NCI-H2196 (cell line): ENCODE measurements around the gene HINT3.
"Not testable (repeated sequence)": the region's sequence is repeated elsewhere in the genome, so short reads cannot be mapped to it uniquely, and the experiment has no call there.

Experiments used
- DNase-seq: peaks from one replicate; lab custom pipeline; 2025; ENCODE audit not compliant: unreplicated experiment; lab: John Stamatoyannopoulos, UW

HINT3 gene

DNA sequence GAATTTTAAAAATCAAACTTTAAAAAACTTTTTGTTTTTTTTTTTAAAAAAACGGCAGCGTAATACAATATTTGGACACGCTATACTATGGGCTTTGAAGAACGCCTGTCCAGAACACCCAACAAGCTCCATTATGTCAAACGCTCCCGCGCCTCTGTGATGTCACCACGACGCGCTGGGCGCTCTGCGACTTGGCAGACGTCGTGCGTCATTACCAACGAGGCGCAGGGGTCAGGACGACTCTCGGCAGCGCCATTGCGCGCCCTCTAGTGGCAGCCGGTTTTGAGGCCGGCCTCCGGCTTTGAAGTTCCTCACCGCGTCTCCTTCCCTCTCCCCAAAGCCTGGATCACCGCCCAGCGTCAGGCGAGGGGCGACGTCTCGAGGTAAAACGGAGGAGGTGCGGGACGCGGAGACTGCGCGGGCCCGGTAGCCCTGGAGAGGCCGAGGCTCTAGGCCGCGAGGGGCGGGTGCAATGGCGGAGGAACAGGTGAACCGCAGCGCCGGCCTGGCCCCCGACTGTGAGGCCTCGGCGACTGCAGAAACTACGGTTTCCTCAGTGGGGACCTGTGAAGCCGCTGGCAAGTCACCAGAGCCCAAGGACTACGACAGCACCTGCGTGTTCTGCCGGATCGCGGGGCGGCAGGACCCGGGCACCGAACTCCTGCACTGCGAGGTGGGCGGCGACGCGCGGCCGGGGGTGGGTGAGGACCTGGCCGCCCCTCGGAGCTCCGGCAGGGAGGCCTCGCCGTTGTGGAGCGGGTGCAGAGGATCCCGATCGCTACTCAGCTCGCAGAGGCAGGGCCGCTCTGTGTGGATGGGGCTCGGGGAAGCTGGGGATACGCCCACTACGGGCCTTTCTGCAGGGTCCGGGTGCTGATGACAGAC is at the start of gene HINT3:
Gene HINT3 (plus strand): TSS at position 265 of the 885 bp plus-strand sequence. CDS start 208 bp downstream, at position 473.
- peak; percentile 100 for DNase-seq

DNA sequence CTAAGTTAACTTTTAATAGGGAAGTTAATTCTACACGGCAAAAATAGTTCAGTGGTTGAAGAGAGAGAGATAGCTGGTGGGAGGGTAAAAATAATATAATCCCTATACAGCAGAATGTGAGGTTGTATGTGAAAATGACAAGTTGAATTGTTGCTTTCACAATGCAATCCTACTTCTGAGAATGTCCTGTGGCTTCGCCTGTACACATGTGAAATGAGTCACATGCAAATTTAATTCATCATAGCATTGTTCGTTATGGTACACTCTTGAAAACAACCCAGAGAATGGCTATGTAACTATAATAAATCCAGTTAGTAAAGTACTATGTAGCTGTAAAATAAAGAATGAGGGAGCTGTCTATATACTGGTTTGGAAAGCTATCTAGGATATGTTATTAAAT is 46.0 kb upstream of the HINT3 start:
- DNase-seq, result no peak

DNA sequence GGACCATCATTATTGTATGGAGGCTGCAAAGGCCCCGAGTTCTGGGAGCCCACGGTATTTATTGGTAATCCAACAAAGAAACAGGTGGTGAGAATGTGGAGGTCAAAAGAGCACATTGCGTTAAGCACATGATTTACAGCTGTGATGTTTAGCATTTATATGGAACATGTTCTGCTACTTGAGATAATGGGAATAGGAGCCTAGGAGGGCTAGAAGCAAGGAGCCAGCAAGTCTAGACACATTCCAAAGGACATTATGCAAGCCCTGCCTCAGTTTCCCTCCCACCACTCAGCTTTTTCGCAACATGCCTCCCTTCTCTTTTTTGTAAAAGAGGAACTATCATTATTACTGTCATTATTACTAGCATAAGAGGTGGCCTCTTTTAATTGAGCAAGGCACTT is 45.5 kb upstream of the HINT3 start:
- not testable (repeated sequence) for DNase-seq

DNA sequence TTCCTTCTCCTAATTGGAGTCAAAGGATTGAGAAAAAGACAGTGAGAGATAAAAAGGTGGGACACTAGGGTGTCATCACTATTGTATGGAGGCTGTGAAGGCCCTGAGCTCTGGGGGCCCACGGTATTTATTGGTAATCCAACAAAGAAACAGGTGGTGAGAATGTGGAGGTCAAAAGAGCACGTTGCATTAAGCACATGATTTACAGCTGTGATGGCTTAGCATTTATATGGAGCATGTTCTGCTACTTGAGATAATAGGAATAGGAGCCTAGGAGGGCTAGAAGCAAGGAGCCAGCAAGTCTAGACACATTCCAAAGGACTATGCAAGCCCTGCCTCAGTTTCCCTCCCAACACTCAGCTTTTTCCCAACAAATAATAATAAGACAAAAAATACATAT is 44.1 kb upstream of the HINT3 start:
- not testable (repeated sequence) for DNase-seq

DNA sequence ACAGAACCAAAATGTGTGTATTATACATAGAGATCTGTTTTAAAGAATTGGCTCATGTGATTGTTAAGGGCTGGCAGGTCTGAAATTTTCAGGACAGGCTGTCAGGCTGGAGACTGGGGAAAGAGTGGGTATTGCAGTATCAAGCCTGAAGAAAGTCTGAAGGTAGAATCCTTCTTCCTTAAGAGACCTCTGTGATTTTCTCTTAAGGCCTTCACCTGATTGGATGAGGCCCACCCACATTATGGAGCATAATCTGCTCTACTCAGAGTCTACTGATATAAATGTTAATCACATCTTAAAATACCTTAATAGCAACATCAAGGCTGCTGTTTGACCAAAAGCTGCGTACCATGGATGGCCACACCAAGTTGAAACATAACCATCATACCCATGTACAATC is 43.4 kb upstream of the HINT3 start:
- no peak for DNase-seq

DNA sequence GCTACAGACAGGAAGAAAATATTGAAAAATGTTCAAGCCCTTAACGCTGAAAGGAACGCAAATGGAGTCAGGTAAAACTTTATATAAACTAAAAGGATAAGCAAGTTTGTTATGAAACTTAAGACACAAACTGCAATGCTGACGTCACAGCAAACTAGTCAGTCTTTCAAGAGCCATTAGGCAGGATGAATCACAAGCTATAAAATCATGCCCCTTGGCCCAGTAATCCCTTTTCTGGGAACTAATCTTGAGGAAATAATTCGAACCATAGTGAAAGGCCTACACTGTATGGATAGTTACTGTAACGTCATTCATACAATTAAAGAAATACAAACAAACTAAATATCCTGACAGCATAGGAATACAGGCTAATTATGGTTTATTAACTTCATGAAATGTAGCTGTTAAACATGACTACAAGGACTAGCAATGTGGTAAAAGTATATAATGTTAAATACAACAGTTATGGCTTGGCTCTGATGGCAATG is 42.7 kb upstream of the HINT3 start:
- DNase-seq, result peak; percentile 59

DNA sequence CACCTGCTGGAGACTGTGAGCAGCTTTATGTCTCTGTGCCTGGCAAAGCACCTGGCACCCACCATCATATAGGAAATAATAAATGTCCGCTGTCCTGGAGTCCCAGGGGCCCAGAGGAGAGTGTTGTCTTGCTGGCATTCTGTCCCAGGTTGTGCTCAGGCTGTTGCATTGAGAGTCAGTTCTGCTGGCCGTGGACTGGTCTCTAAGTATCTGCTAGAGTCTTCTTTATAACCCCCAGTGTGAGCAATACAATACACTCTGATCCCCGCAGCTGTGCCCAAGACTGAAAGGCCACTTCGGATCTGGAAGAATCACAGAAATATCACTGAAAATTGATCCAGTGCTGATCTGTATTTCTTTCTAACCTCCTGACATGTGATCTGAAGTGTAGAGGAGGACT is 38.3 kb upstream of the HINT3 start:
- DNase-seq, result peak; percentile 21

DNA sequence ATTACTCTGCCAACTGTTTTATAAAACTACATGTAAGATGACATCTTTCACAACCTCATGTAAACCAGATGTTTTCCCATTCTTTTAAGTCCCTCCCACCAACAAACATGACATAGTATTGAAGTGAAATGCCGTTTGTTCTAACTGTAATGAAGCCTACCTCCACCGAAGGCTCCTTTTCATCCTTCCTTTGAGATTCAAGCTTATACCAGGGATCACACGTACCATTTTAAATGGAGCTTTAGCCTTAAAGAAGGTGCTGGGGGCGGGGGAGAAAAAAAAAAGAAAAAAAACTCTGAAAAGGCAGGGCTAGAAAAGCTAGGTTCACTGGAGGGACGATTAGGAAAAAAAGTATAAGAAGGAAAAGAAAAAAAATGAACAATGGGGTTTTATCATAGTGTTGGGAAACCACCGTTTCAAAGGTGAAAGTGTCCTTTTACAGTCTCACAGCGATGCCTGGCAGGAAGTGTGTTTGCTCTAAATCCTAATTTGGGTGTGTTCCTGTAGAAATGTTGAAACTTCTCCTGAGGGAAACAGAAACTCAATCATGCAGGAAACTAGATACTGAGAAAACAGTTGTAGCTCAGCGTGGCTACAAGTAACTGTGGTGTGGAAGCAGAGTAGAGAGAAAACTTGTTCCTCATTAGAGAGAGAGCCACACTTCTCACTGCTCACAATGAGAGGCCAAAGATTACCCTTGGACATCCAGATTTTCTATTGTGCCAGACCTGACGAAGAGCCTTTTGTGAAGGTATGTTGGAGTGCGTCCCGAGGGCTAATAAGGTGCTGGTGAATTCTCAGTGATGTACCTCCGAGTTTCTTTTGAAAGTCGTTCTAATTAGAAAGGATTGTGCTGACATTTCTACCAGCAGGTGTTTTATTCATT is 37.6 kb upstream of the HINT3 start:
- peak; percentile 82 for DNase-seq

DNA sequence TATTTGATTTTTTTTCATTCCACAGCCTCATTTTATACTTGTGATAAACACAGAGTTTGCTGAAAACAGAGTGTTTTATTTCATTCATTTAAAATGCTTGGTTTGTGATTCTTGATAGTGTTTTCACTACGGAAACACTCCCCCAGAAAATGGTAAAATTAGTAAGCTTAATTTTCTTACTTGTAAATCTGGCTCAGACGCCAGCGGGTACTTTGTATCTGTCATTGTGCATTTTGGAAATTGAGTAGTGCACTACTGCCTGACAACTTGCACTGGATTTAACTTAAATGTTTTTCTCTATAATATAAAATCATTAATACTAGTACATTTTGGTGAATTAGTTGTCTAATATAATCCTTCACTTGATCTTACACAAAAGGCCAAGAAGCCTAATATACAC is 37.0 kb upstream of the HINT3 start:
- DNase-seq, result no peak

DNA sequence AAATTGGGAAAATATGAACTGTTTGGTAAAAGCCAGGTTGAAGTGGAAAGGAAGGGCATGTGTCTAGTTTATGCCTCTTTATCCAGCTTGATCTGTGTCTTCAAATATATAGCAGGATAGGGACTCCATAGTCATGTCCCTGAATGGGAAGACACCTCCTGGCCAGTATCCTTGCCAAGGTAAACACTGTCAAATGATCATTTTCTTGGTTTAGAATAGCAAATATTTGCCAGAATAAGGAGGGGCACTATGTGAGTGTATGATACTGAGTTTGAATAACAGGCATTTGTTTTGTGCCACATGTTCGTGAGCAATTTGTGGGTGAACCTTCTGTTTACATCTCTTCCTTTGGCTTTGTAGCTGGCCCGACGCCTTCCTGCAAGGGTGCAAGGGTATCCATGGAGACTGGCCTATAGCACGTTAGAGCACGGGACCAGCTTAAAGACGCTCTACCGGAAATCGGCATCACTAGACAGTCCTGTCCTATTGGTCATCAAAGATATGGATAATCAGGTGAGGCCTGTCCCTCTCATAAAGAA is 34.2 kb upstream of the HINT3 start:
- peak; percentile 10 for DNase-seq

DNA sequence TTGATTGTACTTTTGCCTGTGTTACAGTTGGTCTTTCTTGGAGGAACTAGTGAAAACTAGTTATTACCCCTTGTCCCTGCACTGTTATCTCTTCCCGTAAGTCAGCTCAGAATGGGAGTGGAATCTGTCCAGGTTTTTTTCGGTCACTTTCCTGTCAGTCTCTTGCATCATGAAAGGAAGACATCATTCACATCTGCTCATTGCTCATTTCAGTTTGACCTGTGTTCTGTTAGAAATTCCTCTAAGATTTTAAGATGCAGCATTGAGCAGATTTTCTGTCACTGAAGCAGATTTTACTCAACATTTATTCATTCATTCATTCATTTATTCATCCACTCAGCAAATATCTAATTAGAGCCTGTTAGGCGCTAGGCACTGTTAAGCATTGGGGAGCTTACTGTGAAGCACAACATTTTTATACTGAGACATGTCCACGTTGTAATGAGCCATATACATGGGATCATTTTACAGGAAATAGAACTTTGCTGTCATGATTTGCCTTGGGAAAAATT is 33.1 kb upstream of the HINT3 start:
- DNase-seq, result no peak

DNA sequence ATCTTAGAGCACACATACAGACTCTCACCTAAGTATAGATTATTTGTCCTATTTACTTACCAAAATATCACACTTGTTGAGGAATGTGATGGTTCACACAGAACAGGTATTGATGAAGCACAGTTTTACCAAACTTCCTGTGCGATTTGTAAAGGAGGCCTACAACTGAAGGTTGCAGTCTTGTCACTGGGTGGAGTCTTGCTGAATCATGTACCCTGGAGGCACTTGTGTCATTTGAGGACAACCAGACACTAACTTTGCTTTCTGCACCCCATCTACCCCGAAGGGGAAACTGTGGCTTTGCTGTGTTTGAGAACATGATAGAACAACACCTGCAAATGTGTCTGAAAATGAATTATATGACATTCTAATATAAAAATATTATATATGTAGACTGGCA is 32.4 kb upstream of the HINT3 start:
- no peak for DNase-seq

DNA sequence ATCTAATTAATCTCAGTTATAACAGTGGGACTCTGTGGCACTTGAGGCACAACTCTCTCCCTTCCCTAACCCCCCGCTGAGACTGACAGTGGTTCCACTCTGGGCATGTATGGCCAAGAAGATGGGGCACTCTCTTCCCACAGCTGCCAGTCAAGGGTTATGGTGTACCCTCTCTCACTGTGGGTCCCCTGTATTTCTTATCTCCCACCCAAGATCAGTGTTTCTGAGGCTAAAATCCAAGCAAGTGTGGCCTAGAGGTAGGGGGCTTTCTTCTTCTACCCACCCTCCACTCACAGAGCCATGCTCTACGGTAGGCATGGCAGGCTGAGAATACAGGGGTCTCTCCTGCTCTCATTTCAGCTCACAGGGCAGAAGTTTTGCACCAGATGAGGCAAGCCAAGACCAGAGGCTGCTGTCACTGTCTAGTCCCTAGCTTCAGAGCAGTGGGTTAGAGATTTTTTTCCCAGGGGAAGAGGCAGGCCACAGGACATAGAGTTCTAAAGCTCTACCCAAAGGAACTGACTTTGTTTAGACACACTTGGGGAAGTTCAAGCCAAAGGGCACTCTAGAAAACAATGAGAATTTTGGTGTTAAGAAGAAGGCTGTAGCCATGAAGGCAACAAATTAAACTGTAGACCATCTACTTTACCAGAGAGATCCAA is 31.7 kb upstream of the HINT3 start:
- DNase-seq, result no peak

DNA sequence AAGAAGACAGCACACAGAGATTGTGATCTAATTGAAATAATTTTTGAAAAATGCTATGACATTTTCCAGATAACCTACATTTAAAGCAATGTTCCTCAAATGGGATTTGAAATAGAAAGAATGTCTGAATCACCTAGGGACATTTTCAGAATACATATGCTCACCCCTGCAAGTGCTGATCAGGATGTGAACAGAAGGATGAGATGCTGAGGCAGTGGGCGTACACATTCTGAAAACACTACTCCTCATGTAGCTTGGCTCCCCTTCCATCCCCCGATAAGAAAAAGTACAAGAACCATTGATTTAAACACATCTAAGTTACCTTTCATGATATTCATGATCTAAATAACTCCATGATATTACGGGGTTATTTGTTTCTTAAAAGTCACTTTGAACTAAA is 29.9 kb upstream of the HINT3 start:
- no peak for DNase-seq

DNA sequence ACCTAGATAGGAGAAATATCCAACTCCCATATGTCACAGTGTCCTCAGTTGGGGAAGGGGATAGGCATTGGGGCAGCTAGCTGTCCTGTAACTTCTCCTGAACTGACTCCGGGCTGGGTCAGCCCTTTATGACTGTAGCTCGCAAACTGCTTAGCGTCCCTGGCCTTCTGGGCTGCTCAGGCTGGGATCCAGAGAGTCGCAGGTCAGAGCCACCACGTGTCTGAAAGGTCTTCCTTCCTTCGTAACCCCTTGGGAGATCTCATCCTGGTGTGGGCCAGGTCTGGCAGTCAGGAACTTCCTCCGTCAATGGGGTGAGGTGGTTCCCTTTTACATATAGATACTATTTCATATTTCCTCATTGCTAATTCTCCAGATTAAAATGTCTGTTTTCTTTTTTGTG is 28.8 kb upstream of the HINT3 start:
- DNase-seq, result no peak

DNA sequence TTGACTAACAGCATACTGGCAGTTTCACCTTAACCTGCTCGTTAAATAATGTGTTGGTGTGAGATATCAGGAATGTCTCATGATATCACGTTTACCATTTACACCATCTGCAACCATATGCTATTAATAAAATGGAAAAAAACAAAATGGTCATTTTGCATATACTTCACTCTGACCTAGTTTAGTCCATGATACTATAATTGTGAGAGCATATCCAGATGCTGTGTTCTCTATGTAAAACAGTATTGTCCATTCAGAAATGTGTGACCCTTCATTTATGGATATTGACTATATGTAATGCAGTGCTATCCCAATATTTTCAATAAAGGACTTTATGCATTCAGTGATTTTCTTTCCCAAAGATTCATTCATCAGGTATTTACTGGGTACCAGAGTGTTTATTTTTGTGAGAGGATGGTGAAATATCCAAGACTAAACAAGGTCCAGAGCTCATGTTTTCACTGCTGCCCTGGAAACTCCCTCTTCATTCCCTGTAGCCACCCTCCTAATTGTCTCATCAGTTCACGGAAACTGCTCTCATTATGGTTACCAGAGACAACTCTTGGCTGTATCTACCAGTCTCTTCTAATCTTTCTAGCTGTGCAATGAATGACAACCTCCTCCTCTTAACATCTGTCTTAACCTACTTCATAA is 25.7 kb upstream of the HINT3 start:
- no peak for DNase-seq

DNA sequence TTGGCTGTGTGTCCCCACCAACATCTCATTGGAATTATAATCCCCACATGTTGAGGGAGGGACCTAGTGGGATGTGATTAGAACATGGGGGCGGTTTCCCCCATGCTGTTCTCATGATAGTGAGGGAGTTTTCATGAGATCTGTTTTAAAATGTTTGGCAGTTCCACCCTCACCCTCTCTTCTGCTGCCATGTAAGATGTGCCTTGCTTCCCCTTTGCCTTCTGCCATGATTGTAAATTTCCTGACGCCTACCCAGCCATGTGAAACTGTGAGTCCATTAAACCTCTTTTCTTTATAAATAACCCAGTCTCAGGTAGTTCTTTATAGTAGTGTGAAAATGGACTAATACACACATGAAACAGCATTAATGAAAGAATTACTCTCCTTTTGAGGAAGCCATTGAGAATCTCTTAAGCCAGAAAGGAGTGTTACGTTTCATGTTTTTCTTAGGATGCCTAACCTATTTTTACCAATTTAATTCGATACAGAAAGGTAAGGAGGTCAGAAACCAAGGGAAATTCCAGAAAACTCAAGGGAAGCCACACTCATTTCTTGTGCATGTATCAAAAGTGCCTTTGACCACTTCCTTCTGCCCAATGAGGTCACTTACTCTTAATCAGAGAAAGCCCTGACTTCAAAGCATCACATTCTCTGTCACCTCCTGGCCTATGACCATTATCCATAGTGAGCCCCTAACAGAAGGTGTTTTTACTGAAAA is 24.7 kb upstream of the HINT3 start:
- DNase-seq, result no peak

DNA sequence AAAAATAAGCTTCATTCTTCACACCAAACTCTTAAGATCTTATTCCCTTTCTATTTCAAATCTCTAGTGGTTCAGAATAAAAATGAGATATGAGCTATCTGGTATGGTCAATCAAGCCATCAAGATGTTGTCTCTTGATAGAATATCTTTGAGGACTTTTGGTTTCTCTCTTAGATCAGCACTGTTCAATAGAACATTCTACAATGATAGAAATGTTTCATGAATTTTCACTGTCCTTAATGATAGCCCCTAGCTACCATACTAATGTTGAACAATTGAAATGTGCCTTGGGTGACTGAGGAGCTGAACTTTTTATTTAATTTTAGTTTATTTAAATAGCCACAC is 24.1 kb upstream of the HINT3 start:
- no peak for DNase-seq

DNA sequence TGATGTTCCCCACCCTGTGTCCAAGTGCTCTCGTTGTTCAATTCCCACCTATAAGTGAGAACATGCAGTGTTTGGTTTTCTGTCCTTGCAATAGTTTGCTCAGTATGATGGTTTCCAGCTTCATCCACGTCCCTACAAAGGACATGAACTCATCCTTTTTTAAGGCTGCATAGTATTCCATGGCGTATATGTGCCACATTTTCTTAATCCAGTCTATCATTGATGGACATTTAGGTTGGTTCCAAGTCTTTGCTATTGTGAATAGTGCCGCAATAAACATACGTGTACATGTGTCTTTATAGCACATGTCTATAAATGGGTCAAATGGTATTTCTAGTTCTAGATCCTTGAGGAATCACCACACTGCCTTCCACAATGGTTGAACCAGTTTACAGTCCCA is 21.1 kb upstream of the HINT3 start:
- DNase-seq, result not testable (repeated sequence)

DNA sequence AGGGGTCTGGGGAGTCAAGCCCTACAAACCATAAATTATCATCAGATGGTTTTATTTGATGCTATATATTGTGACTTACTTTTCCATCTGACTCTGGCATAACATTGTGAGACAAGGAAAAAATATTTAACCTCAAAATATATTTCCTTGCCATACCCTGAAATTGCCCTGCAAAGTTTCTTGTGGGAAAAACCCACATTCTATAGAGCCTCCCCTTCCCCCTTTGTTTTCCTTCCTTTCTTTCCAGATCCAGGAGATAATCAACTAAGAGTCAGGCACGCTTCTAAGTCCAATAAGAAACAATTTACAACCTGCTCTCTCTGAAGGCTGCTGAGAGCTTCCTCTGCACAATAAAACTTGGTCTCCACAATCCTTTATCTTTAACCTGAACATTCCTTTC is 17.5 kb upstream of the HINT3 start:
- DNase-seq, result no peak
